HepG2 (cell line): ENCODE data around the gene NOVA2. TPM values are rescaled to one million over a fixed set of nuclear protein-coding genes. Genes with fewer than 3 reads are reported as not detected.

ENCODE experiments used
- HES4 ChIP-seq: sonication (generic); formaldehyde crosslinking; IDR thresholded peaks from 2 replicates; pipeline ENCODE4 v1.9.0; 2021; ENCODE audit warnings: mild to moderate bottlenecking, missing genetic modification reagents, borderline replicate concordance
- RAD21 ChIP-seq: fragments of 450-650 bp; formaldehyde crosslinking; IDR thresholded peaks from 2 replicates; pipeline ENCODE4 v1.5.0; 2020; ENCODE audit warnings: mild to moderate bottlenecking
- TFE3 ChIP-seq: IDR thresholded peaks from 2 replicates; pipeline ENCODE4 v1.6.1; 2016
- ZNF263 ChIP-seq: sonication (generic); formaldehyde crosslinking; IDR thresholded peaks from 2 replicates; pipeline ENCODE4 v1.4.0; 2020; ENCODE audit warnings: missing genetic modification reagents
- ZNF350 ChIP-seq: sonication (generic); formaldehyde crosslinking; IDR thresholded peaks from 2 replicates; pipeline ENCODE4 v1.4.0; 2020; ENCODE audit warnings: mild to moderate bottlenecking, low read depth, missing genetic modification reagents, borderline replicate concordance
- ZNF512B ChIP-seq: sonication (generic); formaldehyde crosslinking; IDR thresholded peaks from 2 replicates; pipeline ENCODE4 v1.5.1; 2020; ENCODE audit warnings: missing genetic modification reagents, mild to moderate bottlenecking, borderline replicate concordance
- ZNF513 ChIP-seq: sonication (generic); formaldehyde crosslinking; conservative IDR thresholded peaks from 2 replicates; pipeline ENCODE4 v1.5.0; 2020; ENCODE audit warnings: missing genetic modification reagents
- ZNF709 ChIP-seq: sonication (generic); formaldehyde crosslinking; IDR thresholded peaks from 2 replicates; pipeline ENCODE4 v1.5.0; 2020; ENCODE audit warnings: mild to moderate bottlenecking, missing genetic modification reagents
- ZNF775 ChIP-seq: sonication (generic); formaldehyde crosslinking; IDR thresholded peaks from 2 replicates; pipeline ENCODE4 v1.4.0; 2020; ENCODE audit warnings: missing genetic modification reagents, mild to moderate bottlenecking, moderate library complexity, borderline replicate concordance
- ZNF788 ChIP-seq: sonication (generic); formaldehyde crosslinking; IDR thresholded peaks from 2 replicates; pipeline ENCODE4 v1.5.0; 2020; ENCODE audit warnings: mild to moderate bottlenecking, missing genetic modification reagents, borderline replicate concordance
- polyA plus RNA-seq, 8 experiments: library from polyadenylated mRNA; depleted of rRNA in 3 of 8; stranded (reverse) in 7 of 8; unstranded in 1 of 8; fragments of >200 nt; fragmentation: Illumina TruSeq in 4 of 8; extraction: Trizol in 4 of 8; gene quantifications; 2 replicates each; pipeline versions ENCODE4 v1.2.1 to v1.2.3, GENCODE V29; 2011 to 2016; ENCODE audit warnings: low read depth in 4 of 8, missing spikeins in 1 of 8, mixed read lengths in 1 of 8; ENCODE audit not compliant: insufficient read depth in 1 of 8
- total RNA-seq, 5 experiments: library from RNA; depleted of rRNA; stranded (reverse); fragments of >200 nt; fragmentation: Illumina TruSeq; extraction: Trizol; gene quantifications; 2 replicates each; pipeline ENCODE4 v1.2.3, GENCODE V29; 2016; ENCODE audit warnings: low read depth in 1 of 5
- TF ChIP-seq, protein P1 (sequence below): sonication (generic); formaldehyde crosslinking; IDR thresholded peaks from 2 replicates; pipeline ENCODE4 v1.4.0; 2020; ENCODE audit warnings: mild to moderate bottlenecking, missing genetic modification reagents
- TF ChIP-seq, protein P2 (sequence below): IDR thresholded peaks from 2 replicates; pipeline ENCODE4 v1.6.1; 2016; ENCODE audit warnings: missing compliant biosample characterization, missing genetic modification reagents, borderline replicate concordance

Gene NOVA2
- total and polyA plus RNA-seq, 2 of the 13 experiments (the other 11 are each of a cell fraction or from before 2014, with no cell fraction given), result not detected

DNA sequence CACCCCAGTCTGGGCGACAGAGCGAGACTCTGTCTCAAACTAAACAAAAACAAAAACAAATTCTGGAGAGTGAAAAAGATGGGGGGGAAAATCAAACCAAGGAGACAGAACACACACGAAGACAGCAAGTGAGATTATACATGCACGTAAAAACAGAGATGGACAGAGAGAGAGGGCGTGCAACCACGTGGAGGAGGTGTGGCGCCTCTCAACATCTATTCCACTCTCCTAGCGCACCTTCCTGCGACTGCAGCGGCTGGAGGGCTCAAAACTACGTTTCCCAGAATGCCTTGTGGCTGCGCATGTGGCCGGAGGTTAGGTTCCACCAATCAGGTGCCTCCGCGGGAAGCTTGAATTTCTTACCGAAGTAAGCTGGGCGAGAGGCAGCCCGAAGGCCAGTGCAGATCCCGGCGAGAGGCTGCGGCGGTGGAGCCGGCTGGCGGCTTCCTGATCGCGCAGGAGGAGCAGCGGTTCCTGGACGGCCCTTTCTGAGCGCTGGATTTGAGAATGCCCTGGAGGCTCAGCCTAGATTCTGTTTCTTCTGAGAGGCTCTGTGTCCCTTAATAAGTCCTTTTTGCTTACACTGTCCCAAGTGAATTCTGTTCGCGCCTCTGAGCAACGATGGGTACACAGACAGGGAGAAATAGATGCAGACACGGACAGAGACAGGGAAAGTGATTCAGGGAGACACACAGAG is 46.0 kb downstream of the NOVA2 start (continued):
- no peak for TF ChIP-seq ZNF512B
- TF ChIP-seq ZNF350 (CRISPR knock-in tag), result no peak; the same call in 1 of the 2 replicates
- no peak for TF ChIP-seq RAD21 (CRISPR knock-in tag)
- no peak for TF ChIP-seq ZNF709 (CRISPR knock-in tag)
- no peak for TF ChIP-seq HES4 (CRISPR knock-in tag)
- TF ChIP-seq TFE3 (CRISPR knock-in tag), result peak; percentile 84
- TF ChIP-seq ZNF513 (CRISPR knock-in tag), result no peak
- TF ChIP-seq, protein P1, sequence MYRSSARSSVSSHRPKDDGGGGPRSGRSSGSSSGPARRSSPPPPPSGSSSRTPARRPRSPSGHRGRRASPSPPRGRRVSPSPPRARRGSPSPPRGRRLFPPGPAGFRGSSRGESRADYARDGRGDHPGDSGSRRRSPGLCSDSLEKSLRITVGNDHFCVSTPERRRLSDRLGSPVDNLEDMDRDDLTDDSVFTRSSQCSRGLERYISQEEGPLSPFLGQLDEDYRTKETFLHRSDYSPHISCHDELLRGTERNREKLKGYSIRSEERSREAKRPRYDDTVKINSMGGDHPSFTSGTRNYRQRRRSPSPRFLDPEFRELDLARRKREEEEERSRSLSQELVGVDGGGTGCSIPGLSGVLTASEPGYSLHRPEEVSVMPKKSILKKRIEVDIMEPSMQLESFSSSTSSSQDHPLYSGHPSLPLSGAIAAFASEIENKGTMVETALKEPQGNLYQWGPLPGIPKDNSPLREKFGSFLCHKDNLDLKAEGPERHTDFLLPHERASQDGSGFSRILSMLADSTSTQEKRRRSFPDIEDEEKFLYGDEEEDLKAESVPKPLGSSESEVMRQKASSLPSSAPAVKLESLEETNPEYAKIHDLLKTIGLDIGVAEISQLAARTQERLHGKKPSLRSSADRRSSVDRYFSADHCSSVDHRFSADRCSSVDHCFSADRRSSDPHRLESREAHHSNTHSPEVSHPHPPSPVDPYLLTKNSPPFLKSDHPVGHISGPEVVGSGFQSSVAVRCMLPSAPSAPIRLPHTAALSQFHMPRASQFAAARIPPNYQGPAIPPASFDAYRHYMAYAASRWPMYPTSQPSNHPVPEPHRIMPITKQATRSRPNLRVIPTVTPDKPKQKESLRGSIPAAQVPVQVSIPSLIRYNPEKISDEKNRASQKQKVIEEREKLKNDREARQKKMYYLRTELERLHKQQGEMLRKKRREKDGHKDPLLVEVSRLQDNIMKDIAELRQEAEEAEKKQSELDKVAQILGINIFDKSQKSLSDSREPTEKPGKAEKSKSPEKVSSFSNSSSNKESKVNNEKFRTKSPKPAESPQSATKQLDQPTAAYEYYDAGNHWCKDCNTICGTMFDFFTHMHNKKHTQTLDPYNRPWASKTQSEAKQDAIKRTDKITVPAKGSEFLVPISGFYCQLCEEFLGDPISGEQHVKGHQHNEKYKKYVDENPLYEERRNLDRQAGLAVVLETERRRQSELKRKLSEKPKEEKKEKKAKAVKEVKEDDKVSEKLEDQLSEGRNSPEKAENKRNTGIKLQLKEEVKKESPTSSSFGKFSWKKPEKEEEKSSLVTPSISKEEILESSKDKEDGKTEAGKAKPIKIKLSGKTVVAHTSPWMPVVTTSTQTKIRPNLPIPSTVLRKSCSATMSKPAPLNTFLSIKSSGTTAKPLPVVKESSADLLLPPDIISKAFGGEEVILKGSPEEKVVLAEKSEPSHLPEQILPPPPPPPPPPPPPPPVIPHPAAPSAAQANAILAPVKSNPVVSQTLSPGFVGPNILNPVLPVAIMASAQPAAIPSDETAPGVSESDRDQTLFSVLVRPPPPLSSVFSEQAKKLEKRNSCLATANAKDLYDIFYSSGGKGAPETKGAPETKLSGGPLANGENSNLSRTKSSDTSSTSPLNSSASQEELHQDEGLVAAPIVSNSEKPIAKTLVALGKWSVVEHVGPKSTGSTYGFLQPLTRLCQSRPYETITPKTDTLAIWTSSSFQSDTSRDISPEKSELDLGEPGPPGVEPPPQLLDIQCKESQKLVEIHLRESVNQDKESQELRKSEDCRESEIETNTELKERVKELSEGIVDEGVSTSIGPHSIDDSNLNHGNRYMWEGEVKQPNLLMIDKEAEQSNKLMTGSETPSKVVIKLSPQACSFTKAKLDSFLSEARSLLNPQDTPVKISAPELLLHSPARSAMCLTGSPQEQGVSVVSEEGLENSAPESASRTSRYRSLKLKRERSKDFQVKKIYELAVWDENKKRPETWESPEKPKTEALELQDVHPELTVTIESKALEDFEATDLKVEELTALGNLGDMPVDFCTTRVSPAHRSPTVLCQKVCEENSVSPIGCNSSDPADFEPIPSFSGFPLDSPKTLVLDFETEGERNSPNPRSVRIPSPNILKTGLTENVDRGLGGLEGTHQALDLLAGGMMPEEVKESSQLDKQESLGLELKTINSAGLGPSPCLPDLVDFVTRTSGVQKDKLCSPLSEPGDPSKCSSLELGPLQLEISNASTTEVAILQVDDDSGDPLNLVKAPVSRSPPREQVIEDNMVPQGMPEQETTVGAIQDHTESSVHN (CRISPR knock-in tag), result no peak
- TF ChIP-seq ZNF775 (CRISPR knock-in tag), result no peak
- TF ChIP-seq, protein P2, sequence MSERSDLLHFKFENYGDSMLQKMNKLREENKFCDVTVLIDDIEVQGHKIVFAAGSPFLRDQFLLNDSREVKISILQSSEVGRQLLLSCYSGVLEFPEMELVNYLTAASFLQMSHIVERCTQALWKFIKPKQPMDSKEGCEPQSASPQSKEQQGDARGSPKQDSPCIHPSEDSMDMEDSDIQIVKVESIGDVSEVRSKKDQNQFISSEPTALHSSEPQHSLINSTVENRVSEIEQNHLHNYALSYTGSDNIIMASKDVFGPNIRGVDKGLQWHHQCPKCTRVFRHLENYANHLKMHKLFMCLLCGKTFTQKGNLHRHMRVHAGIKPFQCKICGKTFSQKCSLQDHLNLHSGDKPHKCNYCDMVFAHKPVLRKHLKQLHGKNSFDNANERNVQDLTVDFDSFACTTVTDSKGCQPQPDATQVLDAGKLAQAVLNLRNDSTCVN, result no peak; the same call in 1 of the 2 replicates
- no peak for TF ChIP-seq ZNF788 (CRISPR knock-in tag)
- TF ChIP-seq ZNF263 (CRISPR knock-in tag), result no peak
